Duodenal mucosa (tissue), 2 donors: ENCODE results near the gene GPD1.

Experiments used
- H3K27ac ChIP-seq: one replicate; pipeline ENCODE4 v1.7.0; 2013; ENCODE audit warnings: low read depth, low read length
- H3K27me3 ChIP-seq, 2 donors: one replicate each; pipeline ENCODE4 v1.7.0; 2013; ENCODE audit warnings: low read length in 2 of 2, control low read depth in 1 of 2; ENCODE audit not compliant: insufficient read depth in 2 of 2, control insufficient read depth in 1 of 2
- H3K36me3 ChIP-seq, 2 donors: one replicate each; pipeline ENCODE4 v1.7.0; 2013; ENCODE audit warnings: low read length in 2 of 2, control low read depth in 1 of 2; ENCODE audit not compliant: insufficient read depth in 2 of 2, control insufficient read depth in 1 of 2
- H3K4me1 ChIP-seq, 2 donors: one replicate each; pipeline ENCODE4 v1.7.0; 2013; ENCODE audit warnings: low read length in 2 of 2, control low read depth in 1 of 2; ENCODE audit not compliant: insufficient read depth in 2 of 2, control insufficient read depth in 1 of 2
- H3K4me3 ChIP-seq, 2 donors: one replicate each; pipeline ENCODE4 v1.7.0; 2013; ENCODE audit warnings: low read length in 2 of 2, low read depth in 1 of 2
- H3K9ac ChIP-seq, 2 donors: one replicate each; pipeline ENCODE4 v1.7.0; 2013; ENCODE audit warnings: low read length in 2 of 2, low read depth in 1 of 2
- H3K9me3 ChIP-seq, 2 donors: one replicate each; pipeline ENCODE4 v1.7.0; 2013; ENCODE audit warnings: low read length in 2 of 2, control low read depth in 1 of 2; ENCODE audit not compliant: control insufficient read depth in 1 of 2

The GPD1 gene

DNA sequence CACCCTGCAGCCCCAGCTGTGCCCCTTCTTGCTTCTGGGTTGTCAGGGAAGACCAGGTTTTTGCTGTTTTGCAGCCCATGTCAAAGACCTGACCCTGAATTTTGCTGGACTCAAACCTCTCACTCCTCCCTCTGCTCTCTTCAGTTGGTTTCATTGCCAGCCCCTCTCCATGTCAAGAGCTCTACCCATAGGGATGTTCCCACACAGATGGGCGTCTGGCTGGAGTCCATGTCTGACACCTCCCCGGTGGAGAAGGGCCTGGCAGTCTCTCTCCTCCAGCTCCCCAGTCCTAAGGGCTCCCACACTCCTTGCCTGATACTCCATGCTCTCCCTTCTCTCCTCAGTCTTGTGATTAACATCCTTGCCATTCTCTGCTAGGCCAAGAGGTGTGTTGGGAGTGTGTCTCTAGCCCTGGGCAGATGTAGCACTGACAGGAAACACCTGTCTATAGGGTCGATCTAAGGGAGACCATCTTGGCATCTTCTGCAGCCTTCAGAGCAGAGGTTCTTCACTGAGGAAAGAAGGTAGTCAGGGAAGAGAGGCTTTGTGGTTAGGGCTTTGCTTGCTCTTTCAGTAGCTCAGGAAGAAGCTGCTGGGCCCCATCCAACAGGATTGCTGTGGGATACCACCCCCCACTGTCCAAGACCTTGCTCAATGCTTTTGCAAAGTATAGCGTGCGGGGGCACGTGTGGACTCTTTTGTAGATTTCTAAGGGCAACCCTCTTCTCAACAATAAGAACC lies 41.7 kb upstream of the GPD1 start:
- Histone ChIP-seq H3K9ac (no peak overlapping the region), H3K36me3 (no peaks in the 10 kb centered on the region), H3K4me3 (no peak overlapping the region), H3K9me3 (no peaks in the 10 kb centered on the region), H3K27me3 (peaks cover 0 to 14% of the 10 kb centered on the region in 2 donors), H3K27ac (no peak overlapping the region), H3K4me1 (peaks cover 7 to 15% of the 10 kb centered on the region in 2 donors)

- Histone ChIP-seq H3K4me1 (peaks cover 6 to 14% of the 10 kb centered on the region in 2 donors), H3K27ac (no peak overlapping the region), H3K4me3 (no peak overlapping the region)
Measured at GRCh38 chr12:50062728-50063460, 40.9 kb upstream of the GPD1 start.

GRCh38 chr12:50065726-50066310 lies 38.0 kb upstream of the GPD1 start:
- Histone ChIP-seq H3K4me1 (peaks cover 9 to 11% of the 10 kb centered on the region in 2 donors), H3K27me3 (no peaks in the 10 kb centered on the region), H3K27ac (no peak overlapping the region), H3K9me3 (no peaks in the 10 kb centered on the region), H3K4me3 (no peak overlapping the region), H3K9ac (no peak overlapping the region), H3K36me3 (no peaks in the 10 kb centered on the region)

More at GRCh38 chr12:50062728-50063460, 40.9 kb upstream of the GPD1 start:
- no peaks in the 10 kb centered on the region for H3K36me3 ChIP-seq
- H3K9ac ChIP-seq: no peak overlapping the region
- H3K9me3 ChIP-seq: no peaks in the 10 kb centered on the region
- H3K27me3 ChIP-seq: peaks cover 0 to 13% of the 10 kb centered on the region in 2 donors

- Histone ChIP-seq H3K36me3 (no peaks in the 10 kb centered on the region), H3K27ac (no peak overlapping the region)
Measured at GRCh38 chr12:50066402-50066801, 37.4 kb upstream of the GPD1 start.

GRCh38 chr12:50069069-50069468 lies 34.7 kb upstream of the GPD1 start:
- no peaks in the 10 kb centered on the region for H3K9me3 ChIP-seq
- H3K36me3 ChIP-seq: no peaks in the 10 kb centered on the region
- no peak overlapping the region for H3K9ac ChIP-seq
- H3K4me3 ChIP-seq: no peak overlapping the region
- H3K4me1 ChIP-seq: peaks cover 3 to 5% of the 10 kb centered on the region in 2 donors
- no peaks in the 10 kb centered on the region for H3K27me3 ChIP-seq
- H3K27ac ChIP-seq: no peak overlapping the region

More at GRCh38 chr12:50066402-50066801, 37.4 kb upstream of the GPD1 start:
- Histone ChIP-seq H3K27me3 (no peaks in the 10 kb centered on the region), H3K9ac (no peak overlapping the region), H3K4me1 (peaks cover 5 to 6% of the 10 kb centered on the region in 2 donors), H3K9me3 (no peaks in the 10 kb centered on the region), H3K4me3 (no peak overlapping the region)

- Histone ChIP-seq H3K4me3 (no peak overlapping the region), H3K9ac (no peak overlapping the region), H3K27ac (no peak overlapping the region), H3K36me3 (no peaks in the 10 kb centered on the region), H3K9me3 (no peaks in the 10 kb centered on the region), H3K27me3 (no peaks in the 10 kb centered on the region), H3K4me1 (peaks cover 3 to 5% of the 10 kb centered on the region in 2 donors)
Measured at GRCh38 chr12:50069539-50069938, 34.3 kb upstream of the GPD1 start.

- Histone ChIP-seq H3K4me1 (peaks cover 7 to 8% of the 10 kb centered on the region in 2 donors), H3K4me3 (peak overlapping the region in 1 of 2 donors; percentile 25), H3K36me3 (no peaks in the 10 kb centered on the region), H3K27ac (no peak overlapping the region), H3K9me3 (no peaks in the 10 kb centered on the region), H3K9ac (peak overlapping the region in 1 of 2 donors; percentile 36), H3K27me3 (no peaks in the 10 kb centered on the region)
Measured at GRCh38 chr12:50070314-50071060, 33.3 kb upstream of the GPD1 start.

DNA sequence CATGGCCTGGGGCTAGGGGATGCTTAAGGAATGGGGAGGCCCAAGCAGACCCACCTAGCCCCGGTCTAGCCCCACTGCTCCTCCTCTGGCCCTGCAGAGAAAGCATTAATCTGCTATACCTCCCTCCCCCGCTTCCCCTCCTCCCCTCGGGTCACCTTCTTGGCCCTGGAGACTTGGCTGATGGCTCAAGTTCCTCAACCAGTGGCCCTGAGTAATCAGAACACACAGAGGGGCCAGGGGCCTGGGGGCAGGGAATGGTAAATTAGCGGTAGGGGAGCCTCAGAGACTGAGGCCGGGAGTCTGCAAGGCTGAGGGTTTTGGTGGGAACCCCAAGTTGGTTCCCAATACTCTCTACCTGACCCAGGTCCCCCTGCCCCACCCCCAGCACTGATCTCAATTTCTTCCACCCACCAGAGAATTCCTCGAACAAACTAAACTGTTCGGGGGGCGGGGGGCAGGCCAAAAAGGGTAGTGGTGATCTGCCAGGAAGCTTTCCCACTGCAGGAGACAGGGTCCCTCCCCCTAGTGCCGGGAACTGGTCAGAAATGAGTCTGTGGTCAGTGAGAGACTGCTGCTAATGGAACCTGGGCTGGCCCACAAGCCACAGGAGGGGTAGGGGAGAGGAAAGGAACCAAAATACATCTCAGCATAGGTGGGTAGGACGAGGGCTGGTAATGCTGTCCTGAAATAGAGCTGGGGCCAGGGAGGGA lies 31.5 kb upstream of the GPD1 start:
- Histone ChIP-seq H3K9me3 (no peaks in the 10 kb centered on the region), H3K4me1 (peaks cover 11% of the 10 kb centered on the region in 2 donors), H3K27me3 (no peaks in the 10 kb centered on the region), H3K4me3 (no peak overlapping the region), H3K27ac (no peak overlapping the region), H3K36me3 (no peaks in the 10 kb centered on the region), H3K9ac (no peak overlapping the region)

DNA sequence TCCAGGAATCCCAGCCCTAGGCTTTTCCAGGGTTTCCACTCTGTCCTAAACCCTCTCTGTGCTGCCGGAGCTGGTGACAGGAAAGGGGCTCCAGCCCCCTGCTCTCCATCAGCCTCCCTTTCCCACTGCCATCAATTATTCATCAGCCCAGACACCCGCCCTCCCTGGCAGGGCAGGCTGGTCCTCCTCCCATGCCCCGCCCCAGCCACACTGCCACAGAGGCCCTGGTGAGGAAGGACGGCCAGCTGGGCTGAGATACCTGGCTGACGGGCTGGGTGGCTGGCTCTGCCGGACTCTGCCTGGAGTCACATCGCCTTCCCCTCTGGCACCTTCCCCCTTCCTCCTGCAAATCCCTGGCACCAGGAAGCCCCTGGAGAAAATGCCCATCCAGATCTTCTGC lies 30.6 kb upstream of the GPD1 start:
- H3K27me3 ChIP-seq: no peaks in the 10 kb centered on the region
- H3K9me3 ChIP-seq: no peaks in the 10 kb centered on the region
- H3K9ac ChIP-seq: no peak overlapping the region
- H3K4me1 ChIP-seq: peaks cover 11% of the 10 kb centered on the region in 2 donors
- H3K36me3 ChIP-seq: no peaks in the 10 kb centered on the region
- no peak overlapping the region for H3K4me3 ChIP-seq
- no peak overlapping the region for H3K27ac ChIP-seq
